ENCODE results near the gene LRRC8E.

Gene LRRC8E

DNA sequence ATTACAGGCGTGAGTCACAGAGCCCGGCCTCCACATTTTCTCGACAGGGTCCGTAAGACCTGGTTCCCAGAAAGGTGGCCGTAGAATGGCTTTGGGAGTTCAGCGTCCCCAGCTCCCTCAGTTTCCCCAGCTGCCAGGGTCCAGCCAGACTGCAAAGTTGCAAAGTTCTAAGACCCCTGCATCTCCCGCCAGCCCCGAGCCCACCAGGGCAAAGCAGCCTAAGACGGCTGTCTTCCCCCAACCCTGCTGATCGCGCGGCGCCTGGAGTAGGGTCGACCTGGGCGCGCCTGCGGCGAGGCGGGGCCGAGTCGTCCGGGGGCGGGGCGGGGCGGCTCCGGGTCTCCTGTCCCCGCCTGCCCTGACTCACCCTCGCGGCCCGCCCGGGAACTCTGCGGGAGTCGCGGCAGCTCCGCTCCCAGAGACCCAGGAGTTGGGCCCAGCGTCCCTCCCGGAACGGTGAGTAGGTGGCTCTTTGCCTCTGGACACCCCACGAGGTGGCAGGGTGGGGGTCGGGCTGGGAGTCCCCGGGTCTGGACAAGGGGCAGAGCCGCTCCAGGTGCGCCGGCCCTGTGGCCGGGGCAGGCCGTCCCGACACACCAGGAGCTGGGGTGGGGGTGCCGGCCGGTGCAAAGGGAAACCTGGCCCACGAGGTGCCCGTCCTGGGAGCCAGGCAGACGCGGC lies at the start of gene LRRC8E:
TSS of gene LRRC8E (plus strand) at position 366 of the 681 bp plus-strand sequence. CDS start 7,094 bp downstream, outside the sequence.
- no peak for DNase-seq

DNA sequence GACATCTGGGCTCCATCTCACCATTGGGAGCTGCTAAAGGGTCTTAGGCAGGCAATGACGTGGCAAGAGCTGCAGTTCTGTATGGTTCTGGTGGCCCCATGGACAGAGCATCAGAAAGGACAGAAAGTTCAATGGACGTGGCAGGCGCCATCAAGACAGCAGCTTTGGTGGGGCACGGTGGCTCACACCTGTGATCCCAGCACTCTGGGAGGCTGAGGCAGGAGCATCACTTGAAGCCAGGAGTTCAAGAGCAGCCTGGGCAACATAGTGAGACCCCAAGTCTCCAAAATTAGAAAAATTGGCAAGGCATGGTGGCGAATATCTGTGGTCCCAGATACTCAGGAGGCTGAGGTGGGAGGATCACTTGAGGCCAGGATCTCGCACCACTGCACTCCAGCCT lies 48.8 kb upstream of the LRRC8E start:
- no peak for DNase-seq

DNA sequence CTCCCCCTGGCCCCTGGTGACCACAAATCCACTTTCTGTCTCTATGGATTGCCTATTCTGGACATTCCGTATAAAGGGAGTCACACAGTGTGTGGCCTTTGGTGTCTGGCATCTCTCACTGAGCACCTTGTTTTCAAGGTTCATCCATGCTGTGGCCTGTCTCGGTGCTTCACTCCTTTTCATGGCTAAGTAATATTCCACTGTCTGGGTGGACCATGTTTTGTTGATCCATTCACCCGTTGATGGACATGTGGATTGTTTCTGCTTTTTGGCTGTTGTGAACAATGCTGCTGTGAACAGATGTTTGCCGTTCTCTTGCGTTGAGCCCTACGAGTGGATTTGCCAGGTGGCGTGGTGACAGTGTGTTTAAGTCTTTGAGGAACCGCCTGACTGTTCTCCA lies 47.7 kb upstream of the LRRC8E start:
- no peak for DNase-seq

DNA sequence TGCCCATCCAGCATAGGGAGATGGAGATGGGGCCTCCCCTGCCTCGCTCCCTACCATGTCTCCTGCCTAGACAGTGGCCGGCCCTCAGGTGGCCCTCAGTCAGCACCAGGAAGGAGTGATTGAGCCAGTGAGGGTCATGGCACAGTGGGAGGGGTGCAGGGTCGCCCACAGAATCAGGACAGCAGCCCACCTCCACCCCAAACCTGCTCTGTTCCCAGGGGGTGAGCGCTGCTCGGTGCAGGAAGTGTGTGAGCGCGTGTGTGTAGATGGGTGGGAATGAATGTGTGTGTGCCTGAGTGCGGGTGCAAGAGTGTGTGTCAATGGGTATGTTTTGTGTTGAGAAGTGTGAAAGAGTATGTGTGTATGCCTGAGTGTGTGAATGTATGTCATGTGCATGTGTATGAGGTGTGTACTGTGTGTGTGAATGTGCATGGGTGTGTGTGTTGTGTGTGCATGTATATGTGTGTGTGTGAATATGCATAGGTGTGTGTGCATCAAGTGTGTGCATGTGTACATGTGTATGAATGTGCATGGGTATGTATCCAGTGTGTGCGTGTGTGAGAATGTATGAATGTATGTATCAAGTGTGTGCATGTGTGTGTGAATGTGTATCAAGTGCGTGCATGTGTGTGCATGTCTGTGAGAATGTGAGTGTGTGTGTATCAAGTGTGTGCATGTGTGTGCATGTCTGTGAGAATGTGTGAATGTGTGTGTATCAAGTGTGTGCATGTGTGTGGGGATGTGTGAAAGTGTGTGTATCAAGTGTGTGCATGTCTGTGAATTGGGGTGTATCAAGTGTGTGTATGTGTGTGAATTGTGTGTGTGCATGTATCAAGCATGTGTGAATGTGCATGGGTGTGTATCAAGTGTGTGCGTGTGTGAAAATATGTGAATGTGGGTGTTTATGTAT lies 46.3 kb upstream of the LRRC8E start:
- DNase-seq: no peak

DNA sequence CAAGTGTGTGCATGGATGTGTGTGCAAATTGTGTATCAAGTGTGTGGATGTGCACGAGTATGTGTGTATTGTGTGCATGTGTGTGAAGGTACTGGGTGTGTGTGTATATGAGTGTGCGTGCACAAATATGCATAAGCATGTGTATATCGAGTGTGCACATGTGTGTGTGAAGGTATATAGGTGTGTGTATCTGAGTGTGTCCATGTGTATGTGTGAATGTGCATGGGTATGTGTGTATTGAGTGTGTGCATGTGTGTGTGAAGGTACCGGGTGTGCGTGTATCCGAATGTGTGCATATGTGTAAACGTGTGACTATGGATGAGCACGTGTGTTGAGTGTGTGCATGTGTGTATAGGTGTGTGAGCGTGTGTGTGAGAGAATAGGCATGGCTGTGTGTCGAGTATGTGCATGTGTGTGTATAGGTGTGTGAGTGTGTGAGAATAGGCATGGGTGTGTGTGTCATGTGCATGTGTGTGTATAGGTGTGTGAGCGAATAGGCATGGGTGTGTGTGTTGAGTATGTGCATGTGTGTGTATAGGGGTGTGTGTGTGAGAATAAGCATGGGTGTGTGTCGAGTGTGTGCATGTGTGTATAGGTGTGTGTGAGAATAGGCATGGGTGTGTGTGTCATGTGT lies 45.5 kb upstream of the LRRC8E start:
- DNase-seq: no peak

DNA sequence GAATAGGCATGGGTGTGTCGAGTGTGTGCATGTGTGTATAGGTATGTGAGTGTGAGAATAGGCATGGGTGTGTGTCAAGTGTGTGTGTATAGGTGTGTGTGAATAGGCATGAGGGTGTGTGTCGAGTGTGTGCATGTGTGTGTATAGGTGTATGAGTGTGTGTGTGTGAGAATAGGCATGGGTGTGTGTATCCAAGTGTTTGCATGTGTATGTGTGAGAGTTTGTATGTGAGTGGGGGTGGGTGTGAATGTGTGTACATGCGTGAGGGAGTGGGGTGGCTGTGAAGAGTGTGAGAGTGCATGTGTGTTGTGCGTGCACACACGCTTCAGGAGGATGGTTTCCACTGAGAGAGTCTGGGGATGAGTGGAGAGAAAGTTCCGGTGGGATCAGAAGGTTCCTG lies 44.8 kb upstream of the LRRC8E start:
- no peak for DNase-seq

DNA sequence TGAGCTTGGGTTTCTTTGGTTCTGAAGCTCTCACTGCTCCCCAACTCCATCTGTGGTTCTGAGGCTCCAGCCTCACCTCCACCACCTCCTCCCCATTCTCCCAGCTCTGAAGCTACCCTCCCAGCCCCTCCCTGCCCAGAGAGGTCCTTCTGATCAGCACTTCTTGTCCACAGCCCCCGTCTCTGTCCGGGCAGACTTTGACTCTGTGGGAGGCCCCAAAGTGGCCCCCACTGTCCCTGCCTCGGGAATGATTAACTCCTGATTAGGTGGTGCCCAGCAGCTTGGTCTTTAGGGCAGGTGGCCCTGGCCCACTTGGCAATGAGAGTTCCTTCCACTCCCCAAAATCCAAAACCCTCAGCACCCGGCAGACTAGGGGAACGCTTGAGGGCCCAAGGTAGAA lies 43.9 kb upstream of the LRRC8E start:
- no peak for DNase-seq

DNA sequence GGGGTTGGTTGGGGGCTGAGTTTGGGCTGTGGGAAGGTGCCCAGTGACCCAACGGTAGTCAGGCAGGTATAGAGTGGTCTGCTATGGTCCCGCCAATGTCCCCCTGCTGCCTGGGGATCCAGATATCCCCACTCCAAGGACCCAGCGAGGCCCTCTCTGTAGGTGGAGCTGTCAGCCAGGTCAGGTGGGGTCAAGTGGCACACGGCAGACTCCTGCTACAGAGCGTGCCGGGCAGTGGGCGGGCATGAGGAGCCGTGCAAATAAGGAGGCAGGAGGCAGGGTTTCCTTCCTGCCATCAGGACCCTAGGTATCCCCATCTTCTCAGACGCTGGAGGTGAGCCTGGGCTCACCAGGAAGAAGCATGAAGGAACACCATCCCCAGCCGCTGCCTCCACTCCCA lies 43.4 kb upstream of the LRRC8E start:
- DNase-seq: no peak

DNA sequence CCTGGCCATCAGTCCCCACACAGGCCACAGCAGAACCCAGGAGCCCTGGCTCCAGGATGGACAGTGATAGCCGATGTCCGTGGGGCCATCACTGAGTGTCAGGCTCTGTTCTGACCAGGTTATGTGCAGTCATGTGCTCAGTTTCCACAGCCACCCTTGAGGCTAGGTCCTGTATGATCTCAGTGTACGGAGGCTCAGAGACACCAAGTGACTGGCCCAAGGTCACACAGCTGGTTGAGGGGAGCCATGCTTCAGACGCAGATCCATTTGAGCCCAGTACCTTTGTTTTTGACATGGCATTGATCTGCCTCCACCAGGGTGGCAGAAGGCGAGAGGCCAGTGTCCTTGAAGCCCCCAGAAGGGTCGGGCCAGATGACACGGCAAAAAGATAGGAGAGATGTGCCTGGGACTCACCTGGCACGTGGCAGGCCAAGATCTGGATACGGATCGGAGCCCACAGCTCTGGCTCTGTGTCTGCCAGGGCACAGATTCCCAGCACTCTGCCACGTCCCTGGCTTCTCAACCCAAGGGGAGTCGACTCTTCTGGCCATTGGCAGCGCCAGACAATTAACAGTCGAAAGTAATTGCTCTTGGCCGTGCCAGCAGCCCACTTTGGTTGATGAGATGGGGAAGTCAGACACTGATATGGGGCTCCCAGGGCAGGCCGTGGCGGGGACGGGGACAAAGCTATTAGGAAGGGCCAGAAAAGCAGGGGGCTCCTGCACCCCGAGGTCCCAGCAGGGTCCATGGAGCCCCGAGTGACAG lies 42.7 kb upstream of the LRRC8E start:
- no peak for DNase-seq

DNA sequence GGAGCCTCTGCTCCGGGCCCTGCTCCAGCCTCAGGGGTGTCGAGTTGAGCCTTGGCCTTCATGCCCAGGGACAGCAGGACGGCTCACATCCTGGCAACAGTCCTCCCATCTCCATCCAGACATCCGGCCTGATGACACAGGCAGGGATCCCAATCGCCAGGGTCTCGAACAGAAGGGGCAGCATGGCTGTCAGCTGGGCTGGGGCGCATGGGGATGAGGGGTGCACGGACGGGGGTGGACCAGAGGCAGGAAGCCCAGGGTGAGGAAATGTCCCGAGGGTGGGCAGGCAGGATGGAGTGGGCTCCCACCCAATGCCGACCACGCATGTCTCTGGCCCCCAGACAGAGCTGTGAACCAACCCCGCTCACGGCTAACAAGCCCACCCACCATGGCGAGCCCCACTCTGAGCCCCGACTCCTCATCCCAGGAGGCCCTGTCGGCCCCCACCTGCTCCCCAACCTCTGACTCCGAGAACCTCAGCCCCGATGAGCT lies 42.1 kb upstream of the LRRC8E start:
- DNase-seq: no peak

DNA sequence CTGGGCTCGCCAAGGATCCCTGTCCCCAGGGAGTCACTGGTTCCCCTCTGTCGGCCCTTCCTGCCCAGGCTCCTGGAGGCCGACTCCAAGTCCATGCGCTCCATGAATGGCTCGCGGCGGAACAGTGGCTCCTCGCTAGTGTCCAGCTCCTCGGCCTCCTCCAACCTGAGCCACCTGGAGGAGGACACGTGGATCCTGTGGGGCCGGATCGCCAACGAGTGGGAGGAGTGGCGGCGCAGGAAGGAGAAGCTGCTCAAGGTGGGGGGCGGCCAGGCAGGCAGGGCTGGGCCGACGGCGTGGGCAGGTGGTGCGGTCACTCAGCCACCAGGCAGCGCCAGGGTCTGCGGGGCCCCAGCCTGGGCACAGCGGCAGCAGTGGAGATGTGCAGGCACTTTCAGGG lies 40.6 kb upstream of the LRRC8E start:
- DNase-seq: no peak

DNA sequence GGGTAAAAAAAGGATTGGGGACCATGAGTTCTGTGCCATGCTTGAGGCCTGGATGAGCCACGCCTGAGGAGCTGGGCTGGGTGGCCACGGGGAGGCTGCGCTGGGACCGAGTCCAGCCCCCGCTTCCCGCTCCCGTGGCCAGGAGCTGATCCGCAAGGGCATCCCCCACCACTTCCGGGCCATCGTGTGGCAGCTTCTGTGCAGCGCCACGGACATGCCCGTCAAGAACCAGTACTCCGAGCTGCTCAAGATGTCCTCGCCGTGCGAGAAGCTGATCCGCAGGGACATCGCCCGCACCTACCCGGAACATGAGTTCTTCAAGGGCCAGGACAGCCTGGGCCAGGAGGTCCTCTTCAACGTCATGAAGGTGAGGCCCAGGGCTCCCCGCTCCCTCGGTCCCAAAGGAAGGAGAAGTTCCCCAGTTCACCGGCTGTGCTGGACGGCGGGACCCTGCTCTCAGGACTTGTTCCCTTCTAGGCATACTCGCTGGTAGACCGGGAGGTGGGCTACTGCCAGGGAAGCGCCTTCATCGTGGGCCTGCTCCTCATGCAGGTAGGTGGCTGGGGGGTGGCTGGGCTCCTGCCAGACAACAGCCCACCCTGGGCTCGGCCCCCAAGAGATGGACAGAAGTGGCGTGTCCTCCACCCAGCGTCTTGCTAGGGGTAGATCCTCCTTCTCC lies 39.4 kb upstream of the LRRC8E start:
- DNase-seq: no peak

DNA sequence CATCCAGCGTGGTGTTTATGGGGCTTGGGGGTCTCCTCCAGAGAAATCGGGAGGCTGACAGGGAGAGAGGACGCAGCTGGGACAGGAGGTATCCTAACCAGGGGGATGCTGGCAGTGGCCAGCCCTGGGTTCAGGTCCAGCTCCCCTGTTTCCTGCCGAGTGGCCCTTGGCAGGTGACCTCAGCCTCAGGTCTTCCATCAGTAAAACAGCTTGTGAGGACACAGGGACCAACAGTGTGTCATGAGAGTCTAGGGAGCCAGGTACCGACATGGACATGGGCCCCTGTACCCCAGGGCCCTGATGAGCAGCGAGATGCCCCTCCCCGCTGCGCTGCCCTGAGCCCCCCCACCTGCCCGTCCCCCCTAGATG lies 38.7 kb upstream of the LRRC8E start:
- DNase-seq: no peak

DNA sequence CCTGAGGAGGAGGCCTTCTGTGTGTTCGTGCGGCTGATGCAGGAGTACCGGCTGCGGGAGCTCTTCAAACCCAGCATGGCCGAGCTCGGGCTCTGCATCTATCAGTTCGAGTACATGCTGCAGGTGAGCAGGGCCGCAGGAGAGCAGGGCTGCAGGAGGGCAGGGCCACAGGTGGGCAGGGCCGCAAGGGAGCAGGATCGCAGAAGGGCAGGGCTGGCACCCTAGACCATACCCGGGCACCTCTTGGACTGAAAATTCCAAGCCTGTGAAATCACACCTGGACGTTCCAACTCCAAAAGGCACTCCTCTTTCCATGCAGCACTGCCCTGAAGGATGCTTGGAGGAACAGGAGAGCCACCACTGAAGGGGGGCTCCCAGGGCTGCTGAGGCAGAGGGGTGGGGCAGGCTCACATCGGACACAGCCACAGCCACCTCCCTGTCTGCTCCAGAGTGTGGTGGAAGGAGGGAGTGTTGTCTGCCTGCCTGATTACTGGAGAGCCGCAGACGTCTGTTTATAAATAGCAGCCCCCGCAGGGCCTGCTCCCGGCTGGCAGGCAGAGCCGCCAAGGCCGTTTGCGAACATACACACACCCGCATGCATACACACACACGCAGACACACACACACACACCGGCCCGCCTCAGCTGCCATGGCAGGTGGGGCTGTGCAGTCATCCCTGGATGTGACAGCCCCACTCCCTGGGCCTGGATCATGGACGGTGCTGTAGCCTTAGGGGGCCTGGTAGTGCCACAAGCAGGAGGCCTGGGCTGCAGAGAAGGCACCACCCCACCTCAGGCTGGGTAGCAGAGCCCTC lies 38.1 kb upstream of the LRRC8E start:
- DNase-seq: peak; percentile 57

DNA sequence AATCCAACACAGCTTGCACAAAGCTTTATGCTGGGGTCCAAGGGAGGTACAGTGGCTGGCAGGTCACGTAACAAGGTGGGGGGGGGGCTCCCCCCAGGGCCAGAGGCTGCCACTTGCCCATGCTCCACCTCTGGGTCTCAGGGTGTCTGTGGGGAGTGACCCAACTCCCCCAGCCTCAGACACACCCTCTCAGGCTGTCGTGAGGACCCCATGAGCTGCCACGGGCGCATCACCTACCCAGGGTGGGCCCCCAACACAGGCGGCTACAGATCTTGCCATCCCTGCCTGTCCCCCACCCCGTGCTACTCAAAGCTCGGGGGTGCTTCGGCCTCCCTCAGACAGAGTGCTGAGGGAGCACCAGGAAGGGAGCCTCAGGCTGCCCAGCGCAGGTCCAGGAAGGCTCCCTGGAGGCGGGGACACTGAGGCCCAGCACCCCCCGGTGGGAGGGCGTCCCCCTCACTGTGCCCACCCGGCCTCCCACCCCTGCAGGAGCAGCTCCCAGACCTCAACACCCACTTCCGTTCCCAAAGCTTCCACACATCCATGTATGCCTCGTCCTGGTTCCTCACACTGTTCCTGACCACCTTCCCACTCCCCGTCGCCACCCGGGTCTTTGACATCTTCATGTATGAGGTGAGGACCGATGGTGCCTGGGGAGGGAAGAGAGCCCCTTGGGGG lies 37.2 kb upstream of the LRRC8E start:
- DNase-seq: no peak

DNA sequence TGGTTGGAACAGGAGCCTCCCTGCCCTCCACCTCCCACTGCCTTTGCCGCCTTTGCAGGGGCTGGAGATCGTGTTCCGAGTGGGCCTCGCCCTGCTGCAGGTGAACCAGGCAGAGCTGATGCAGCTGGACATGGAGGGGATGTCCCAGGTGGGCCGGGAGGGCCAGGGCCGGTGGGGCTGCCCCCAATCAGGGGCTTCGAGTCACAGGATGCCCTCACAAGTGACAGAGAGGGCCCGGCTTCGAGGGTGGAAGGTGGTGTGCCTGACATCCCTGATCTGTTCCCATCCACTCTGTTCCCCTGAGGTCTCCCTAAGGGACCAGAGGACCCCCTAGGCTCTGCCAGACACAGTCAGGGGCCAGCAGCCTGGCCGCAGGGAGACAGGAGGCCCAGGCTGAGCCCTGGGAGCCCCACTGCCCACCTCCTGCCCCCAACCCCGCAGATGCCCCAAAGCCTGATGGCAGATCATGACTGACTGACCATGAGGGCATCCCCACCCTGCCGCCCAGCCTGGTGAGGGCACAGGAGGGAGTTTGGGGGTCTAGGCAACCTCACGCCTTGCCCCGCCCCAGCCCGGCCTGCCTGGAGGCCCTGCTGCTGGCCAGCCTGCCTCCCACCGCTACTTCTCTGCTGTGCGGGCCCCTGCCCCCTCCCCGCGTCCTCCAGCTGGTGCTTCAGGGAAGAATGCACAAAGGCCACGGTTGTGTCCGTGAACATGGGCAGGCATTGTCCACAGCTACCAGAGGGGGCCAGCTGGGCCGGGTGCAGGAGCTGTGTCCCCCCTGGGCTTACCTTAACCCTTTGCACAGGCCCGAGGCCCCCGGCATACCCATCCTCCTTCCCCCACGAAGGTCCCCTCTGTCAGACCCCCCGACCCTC lies 36.4 kb upstream of the LRRC8E start:
- peak; percentile 42 for DNase-seq

DNA sequence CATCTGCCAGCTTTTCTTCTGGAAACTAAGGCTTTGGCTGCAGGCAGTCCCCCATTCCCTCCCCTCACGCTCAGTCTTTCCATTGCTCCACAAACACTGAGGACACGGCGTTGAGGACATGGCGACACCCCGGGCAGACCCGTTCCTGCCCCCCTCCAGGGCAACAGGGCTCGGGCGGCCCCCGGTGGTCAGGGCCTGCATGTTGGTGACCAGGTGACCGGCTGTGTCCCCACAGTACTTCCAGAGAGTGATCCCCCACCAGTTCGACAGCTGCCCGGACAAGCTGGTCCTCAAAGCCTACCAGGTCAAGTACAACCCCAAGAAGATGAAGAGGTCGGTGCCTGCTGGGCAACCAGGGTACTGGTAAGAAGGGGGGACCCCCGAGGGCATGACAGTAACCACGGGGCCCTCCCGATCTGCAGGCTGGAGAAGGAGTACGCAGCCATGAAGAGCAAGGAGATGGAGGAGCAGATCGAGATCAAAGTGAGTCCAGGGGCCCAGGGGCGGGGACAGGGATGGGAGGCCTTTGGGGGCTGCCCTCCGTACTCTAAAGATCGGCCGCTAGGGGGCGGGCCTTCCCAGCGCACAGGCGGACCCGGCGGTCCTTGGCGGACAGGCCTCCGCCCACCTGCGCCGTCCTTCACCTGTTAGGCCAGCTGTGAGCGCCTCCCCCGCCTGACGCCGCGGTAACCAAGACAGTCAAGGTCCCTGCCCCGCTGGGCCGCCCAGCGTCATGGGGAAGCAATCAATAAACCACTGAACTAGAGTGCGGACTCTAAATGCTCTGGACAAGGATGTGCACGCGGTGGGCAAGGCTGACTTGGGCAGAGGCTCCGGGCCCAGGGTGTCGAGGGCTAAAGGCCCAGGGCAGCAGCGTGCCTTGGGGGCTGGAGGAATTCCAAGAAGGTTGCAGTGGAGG lies 35.2 kb upstream of the LRRC8E start:
- peak; percentile 76 for DNase-seq

DNA sequence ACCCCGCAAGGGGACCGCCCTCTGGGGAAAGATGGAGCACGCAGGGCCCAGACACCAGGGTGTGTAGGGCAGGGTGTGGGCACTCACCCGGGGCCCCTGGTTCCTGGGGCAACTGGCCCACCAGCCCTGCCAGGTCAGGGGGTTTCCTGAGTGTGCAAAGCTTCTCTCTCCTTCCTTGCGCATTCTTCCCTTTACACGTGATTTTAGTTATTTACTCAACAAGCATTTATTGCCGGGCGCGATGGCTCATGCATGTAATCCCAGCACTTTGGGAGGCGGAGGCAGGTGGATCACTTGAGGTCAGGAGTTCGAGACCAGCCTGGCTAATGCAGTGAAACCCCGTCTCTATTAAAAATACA lies 34.6 kb upstream of the LRRC8E start:
- no peak for DNase-seq
